M059J (cell line): ENCODE data around the gene ZSCAN21. TPM values are rescaled to one million over a fixed set of nuclear protein-coding genes. Genes with fewer than 3 reads are reported as not detected.
A peak's percentile ranks its signal among the peaks of the same experiment; 100 is the strongest.

Experiments
- DNase-seq: peaks from one replicate; pipeline ENCODE4 v3.0.0-alpha.2; 2012; ENCODE audit warnings: low read depth
- total RNA-seq: library from RNA; depleted of rRNA; stranded (reverse); fragments of >200 nt; shearing (Covaris generic); gene quantifications from 2 replicates; pipeline ENCODE4 v1.2.3, GENCODE V29; 2014; rRNA removed

ZSCAN21 gene
- total RNA-seq, 1 experiment from 2014 or later, result 7.4 TPM

- no peak for DNase-seq
These were observed 49.9 kb downstream of the ZSCAN21 start for GRCh38 chr7:100099452-100099851.

GRCh38 chr7:100100420-100101015 lies 50.9 kb downstream of the ZSCAN21 start:
- DNase-seq, result peak; percentile 93

GRCh38 chr7:100101016-100101862 lies 51.7 kb downstream of the ZSCAN21 start, which contains the start of the genes AP4M1 and MCM7:
TSS of gene AP4M1 (plus strand) at chr7:100101643. CDS start at chr7:100101715, 72 bp downstream.
TSS of gene MCM7 (minus strand) at chr7:100101397. CDS start at chr7:100101294, 103 bp downstream.
- DNase-seq, result peak; percentile 99

GRCh38 chr7:100102950-100103840 lies 53.6 kb downstream of the ZSCAN21 start:
- peak; percentile 100 for DNase-seq

- DNase-seq, result no peak
These were observed 56.0 kb downstream of the ZSCAN21 start for GRCh38 chr7:100105534-100105933.

- no peak for DNase-seq
These were observed 57.1 kb downstream of the ZSCAN21 start for GRCh38 chr7:100106633-100107032.

GRCh38 chr7:100107125-100107737 lies 57.7 kb downstream of the ZSCAN21 start:
- DNase-seq, result no peak

GRCh38 chr7:100107890-100108289 lies 58.3 kb downstream of the ZSCAN21 start:
- DNase-seq, result no peak

- DNase-seq, result no peak
These were observed 60.1 kb downstream of the ZSCAN21 start for GRCh38 chr7:100109521-100110163.

GRCh38 chr7:100111156-100111555 lies 61.6 kb downstream of the ZSCAN21 start:
- DNase-seq, result no peak

- no peak for DNase-seq
These were observed 62.3 kb downstream of the ZSCAN21 start for GRCh38 chr7:100111914-100112313.

Other genes starting within 250 kb of the ZSCAN21 start
- gene CYP3A43, start 221.8 kb upstream of the ZSCAN21 start, total RNA-seq, result not detected in 2 replicates
- gene OR2AE1, start 172.7 kb upstream of the ZSCAN21 start, total RNA-seq, result not detected in 2 replicates
- 10.3 and 17.8 TPM in 2 replicates for gene TRIM4, start 130.2 kb upstream of the ZSCAN21 start, total RNA-seq
- not detected in 2 replicates for gene GJC3, start 120.2 kb upstream of the ZSCAN21 start, total RNA-seq
- gene AZGP1, start 73.7 kb upstream of the ZSCAN21 start, total RNA-seq, result 0.62 TPM in 1 of 2 replicates, not detected in the other
- 9.4 and 15.9 TPM in 2 replicates for gene ZKSCAN1, start 34.2 kb upstream of the ZSCAN21 start, total RNA-seq
- 23.6 and 25.4 TPM in 2 replicates for gene ZNF3, start 31.9 kb downstream of the ZSCAN21 start, total RNA-seq
- 98.4 and 109 TPM in 2 replicates for gene COPS6, start 39.2 kb downstream of the ZSCAN21 start, total RNA-seq
- gene MCM7, start 51.6 kb downstream of the ZSCAN21 start, total RNA-seq, result 146 and 183 TPM in 2 replicates
- gene AP4M1, start 51.9 kb downstream of the ZSCAN21 start, total RNA-seq, result 21.7 and 23.3 TPM in 2 replicates
- 60.7 and 93.2 TPM in 2 replicates for gene TAF6, start 69.6 kb downstream of the ZSCAN21 start, total RNA-seq
- 24.1 and 33.6 TPM in 2 replicates for gene CNPY4, start 69.9 kb downstream of the ZSCAN21 start, total RNA-seq
- 4.6 and 4.8 TPM in 2 replicates for gene MBLAC1, start 77.2 kb downstream of the ZSCAN21 start, total RNA-seq
- gene LAMTOR4, start 99.1 kb downstream of the ZSCAN21 start, total RNA-seq, result 145 and 157 TPM in 2 replicates
- gene TRAPPC14, start 108.9 kb downstream of the ZSCAN21 start, total RNA-seq, result 6.4 and 10.5 TPM in 2 replicates
- gene GAL3ST4, start 118.8 kb downstream of the ZSCAN21 start, total RNA-seq, result 1.9 and 3.9 TPM in 2 replicates
- 2.8 and 4.2 TPM in 2 replicates for gene GPC2, start 127.6 kb downstream of the ZSCAN21 start, total RNA-seq
- 8.3 and 10.5 TPM in 2 replicates for gene STAG3, start 128.1 kb downstream of the ZSCAN21 start, total RNA-seq
- gene PVRIG, start 170.2 kb downstream of the ZSCAN21 start, total RNA-seq, result not detected in 2 replicates